Effector memory CD8-positive, alpha-beta T cell (primary cell): ENCODE results near the gene WNT3.
A peak's percentile ranks its signal among the peaks of the same experiment; 100 is the strongest.
"Not testable (repeated sequence)": the region's sequence is repeated elsewhere in the genome, so short reads cannot be mapped to it uniquely, and the experiment has no call there.

ENCODE experiments used
- ATAC-seq: fragments of 150-1000 bp; cut with Tn5 transposase; replicated peaks from 2 replicates; pipeline ENCODE4 v1.10.0; 2021; ENCODE audit warnings: mild to moderate bottlenecking, moderate library complexity
- DNase-seq, 3 experiments: peaks; one replicate each; pipeline ENCODE4 v3.0.0; 2021
- H3K27ac Mint-ChIP-seq, 2 donors: one replicate each; pipeline ENCODE4 v1.8.0; 2022; ENCODE audit warnings: mild to moderate bottlenecking in 2 of 2, mixed read lengths in 2 of 2, moderate library complexity in 2 of 2
- H3K27me3 Mint-ChIP-seq, 2 donors: one replicate each; pipeline ENCODE4 v1.8.0; 2022; ENCODE audit warnings: mixed read lengths in 2 of 2
- H3K36me3 Mint-ChIP-seq: one replicate; pipeline ENCODE4 v1.8.0; 2022; ENCODE audit warnings: mild to moderate bottlenecking, moderate library complexity, mixed read lengths; ENCODE audit not compliant: insufficient read depth
- H3K4me1 Mint-ChIP-seq, 2 donors: one replicate each; pipeline ENCODE4 v1.8.0; 2022; ENCODE audit warnings: low read depth in 2 of 2, mixed read lengths in 2 of 2
- H3K4me3 Mint-ChIP-seq, 2 donors: one replicate each; pipeline ENCODE4 v1.8.0; 2022; ENCODE audit warnings: mild to moderate bottlenecking in 2 of 2, mixed read lengths in 2 of 2, moderate library complexity in 2 of 2
- H3K9me3 Mint-ChIP-seq, 2 donors: one replicate each; pipeline ENCODE4 v1.8.0; 2022; ENCODE audit warnings: mixed read lengths in 2 of 2

The WNT3 gene

GRCh38 chr17:46770818-46771560 is 47.5 kb downstream of the WNT3 start:
- H3K4me3 Mint-ChIP-seq = peak overlapping the region; percentile 64 to 75
- H3K27me3 Mint-ChIP-seq = peaks cover 20 to 41% of the 10 kb centered on the region in 2 donors
- H3K27ac Mint-ChIP-seq = no peak overlapping the region
- H3K9me3 Mint-ChIP-seq = no peaks in the 10 kb centered on the region
- no peaks in the 10 kb centered on the region for H3K36me3 Mint-ChIP-seq
- DNase-seq (no peak), ATAC-seq (peak; percentile 64)
- H3K4me1 Mint-ChIP-seq = peaks cover 5 to 17% of the 10 kb centered on the region in 2 donors

DNA sequence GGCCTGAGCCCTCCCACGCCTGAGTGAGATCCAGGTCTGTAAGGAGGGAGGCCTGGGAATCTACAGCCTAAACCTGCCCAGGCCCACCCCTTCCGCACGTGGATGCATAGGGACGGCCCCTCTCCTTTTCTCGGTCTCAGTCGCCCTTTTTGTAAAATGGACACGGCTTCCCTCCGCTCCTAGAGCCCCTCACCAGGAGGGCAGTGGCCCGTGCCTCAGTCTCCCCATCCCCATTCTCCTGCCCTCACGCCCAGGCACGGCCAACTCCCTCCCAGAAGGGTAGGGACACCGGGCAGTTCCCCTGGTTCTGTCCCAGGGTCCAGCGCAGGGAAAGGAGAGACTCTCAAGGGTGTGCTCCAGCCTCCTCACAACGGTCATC is 48.1 kb downstream of the WNT3 start:
- Mint-ChIP-seq H3K4me3 (peak overlapping the region; percentile 64 to 75), H3K36me3 (no peaks in the 10 kb centered on the region), H3K27me3 (peaks cover 20 to 40% of the 10 kb centered on the region in 2 donors), H3K4me1 (peaks cover 5 to 17% of the 10 kb centered on the region in 2 donors), H3K9me3 (no peaks in the 10 kb centered on the region), H3K27ac (no peak overlapping the region)
- DNase-seq = no peak
- ATAC-seq = no peak

GRCh38 chr17:46769531-46770438 is 48.7 kb downstream of the WNT3 start:
- peaks cover 19 to 37% of the 10 kb centered on the region in 2 donors for H3K27me3 Mint-ChIP-seq
- peak overlapping the region; percentile 64 to 75 for H3K4me3 Mint-ChIP-seq
- no peaks in the 10 kb centered on the region for H3K36me3 Mint-ChIP-seq
- H3K9me3 Mint-ChIP-seq = no peaks in the 10 kb centered on the region
- DNase-seq = no peak
- peaks cover 5 to 17% of the 10 kb centered on the region in 2 donors for H3K4me1 Mint-ChIP-seq
- H3K27ac Mint-ChIP-seq = no peak overlapping the region
- no peak for ATAC-seq

DNA sequence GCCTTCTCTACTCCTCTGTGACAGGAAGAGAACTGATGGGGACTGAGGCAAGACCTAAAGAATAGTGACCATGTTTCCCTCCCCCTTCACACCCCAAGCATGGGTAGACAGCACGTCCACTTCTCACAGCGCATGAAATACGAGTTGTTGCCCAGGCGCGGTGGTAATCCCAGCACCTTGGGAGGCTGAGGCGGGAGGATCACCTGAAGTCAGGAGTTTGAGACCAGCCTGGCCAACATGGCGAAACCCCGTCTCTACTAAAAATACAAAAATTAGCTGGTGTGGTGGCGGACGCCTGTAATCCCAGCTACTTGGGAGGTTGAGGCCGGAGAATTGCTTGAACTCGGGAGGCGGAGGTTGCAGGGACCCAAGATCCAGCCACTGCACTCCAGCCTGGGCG is 49.6 kb downstream of the WNT3 start:
- Mint-ChIP-seq H3K4me1 (peaks cover 5 to 17% of the 10 kb centered on the region in 2 donors), H3K27me3 (peaks cover 13 to 29% of the 10 kb centered on the region in 2 donors), H3K4me3 (peak overlapping the region in 1 of 2 donors; percentile 75)
- H3K36me3 Mint-ChIP-seq, H3K27ac Mint-ChIP-seq, ATAC-seq, H3K9me3 Mint-ChIP-seq, DNase-seq: not testable (repeated sequence)

DNA sequence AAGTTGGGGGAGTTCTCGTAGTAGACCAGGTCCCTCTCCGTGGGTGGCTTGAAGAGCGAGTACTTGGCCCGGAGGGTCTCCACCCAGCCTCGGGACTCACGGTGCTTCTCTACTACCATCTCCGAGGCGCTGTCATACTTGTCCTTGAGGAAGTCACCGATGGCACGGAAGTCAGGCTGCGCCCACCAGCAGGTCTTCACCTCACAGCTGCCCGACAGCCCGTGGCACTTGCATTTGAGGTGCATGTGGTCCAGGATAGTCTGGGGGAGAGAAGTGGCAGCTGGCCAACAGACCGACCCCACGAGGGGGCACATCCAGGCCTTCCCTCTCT is 50.0 kb downstream of the WNT3 start:
- Mint-ChIP-seq H3K4me1 (peaks cover 5 to 17% of the 10 kb centered on the region in 2 donors), H3K27ac (no peak overlapping the region), H3K9me3 (no peaks in the 10 kb centered on the region), H3K36me3 (no peaks in the 10 kb centered on the region), H3K4me3 (no peak overlapping the region), H3K27me3 (peaks cover 9 to 25% of the 10 kb centered on the region in 2 donors)
- ATAC-seq (no peak), DNase-seq (no peak)

GRCh38 chr17:46766493-46767491 is 51.7 kb downstream of the WNT3 start:
- H3K36me3 Mint-ChIP-seq = peaks cover under 1% of the 10 kb centered on the region
- peaks cover 0 to 7% of the 10 kb centered on the region in 2 donors for H3K4me1 Mint-ChIP-seq
- peaks cover 0 to 11% of the 10 kb centered on the region in 2 donors for H3K27me3 Mint-ChIP-seq
- H3K4me3 Mint-ChIP-seq = no peak overlapping the region
- H3K9me3 Mint-ChIP-seq = no peaks in the 10 kb centered on the region
- no peak for ATAC-seq
- H3K27ac Mint-ChIP-seq = no peak overlapping the region
- no peak for DNase-seq

DNA sequence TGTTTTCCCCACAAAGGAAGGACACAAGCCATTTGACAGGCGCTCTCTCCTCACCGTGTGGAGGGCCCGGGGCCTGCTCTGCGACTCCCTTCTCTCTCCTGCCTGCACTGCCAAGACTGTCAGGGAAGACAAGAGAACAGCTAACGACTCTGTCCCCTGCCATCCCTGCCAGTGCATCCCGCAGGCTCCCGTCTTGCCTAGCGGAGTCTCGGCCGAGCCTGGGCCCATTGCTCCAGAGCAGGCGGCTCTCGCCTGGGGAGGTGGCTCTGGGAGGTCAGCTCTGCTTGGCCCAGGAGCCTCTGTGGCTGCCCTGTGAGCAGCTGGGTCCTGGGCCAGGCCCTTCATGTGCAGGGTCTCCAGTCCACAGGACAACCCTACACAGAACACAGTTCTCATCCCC is 53.0 kb downstream of the WNT3 start:
- Mint-ChIP-seq H3K27me3 (peaks cover 0 to 6% of the 10 kb centered on the region in 2 donors), H3K9me3 (no peaks in the 10 kb centered on the region), H3K4me3 (no peak overlapping the region), H3K4me1 (peaks cover 0 to 3% of the 10 kb centered on the region in 2 donors), H3K36me3 (peaks cover 3% of the 10 kb centered on the region), H3K27ac (peak overlapping the region; percentile 31 to 79)
- no peak for DNase-seq
- no peak for ATAC-seq

- Mint-ChIP-seq H3K27ac (no peak overlapping the region), H3K4me1 (no peaks in the 10 kb centered on the region), H3K9me3 (no peaks in the 10 kb centered on the region), H3K27me3 (no peaks in the 10 kb centered on the region), H3K36me3 (peaks cover 3% of the 10 kb centered on the region), H3K4me3 (no peak overlapping the region)
- DNase-seq (no peak), ATAC-seq (no peak)
Observed at GRCh38 chr17:46764709-46765401, 53.6 kb downstream of the WNT3 start.

- Mint-ChIP-seq H3K27me3 (no peaks in the 10 kb centered on the region), H3K36me3 (peaks cover 3% of the 10 kb centered on the region), H3K4me1 (no peaks in the 10 kb centered on the region), H3K27ac (no peak overlapping the region), H3K9me3 (no peaks in the 10 kb centered on the region), H3K4me3 (no peak overlapping the region)
- ATAC-seq (no peak), DNase-seq (no peak)
Observed at GRCh38 chr17:46764000-46764708, 54.3 kb downstream of the WNT3 start.

- no peaks in the 10 kb centered on the region for H3K27me3 Mint-ChIP-seq
- H3K36me3 Mint-ChIP-seq = peaks cover 3% of the 10 kb centered on the region
- no peaks in the 10 kb centered on the region for H3K9me3 Mint-ChIP-seq
- ATAC-seq = no peak
- no peak overlapping the region for H3K4me3 Mint-ChIP-seq
- H3K4me1 Mint-ChIP-seq = no peaks in the 10 kb centered on the region
- H3K27ac Mint-ChIP-seq = peak overlapping the region in 1 of 2 donors; percentile 41
- no peak for DNase-seq
Observed at GRCh38 chr17:46763416-46763815, 55.1 kb downstream of the WNT3 start.

DNA sequence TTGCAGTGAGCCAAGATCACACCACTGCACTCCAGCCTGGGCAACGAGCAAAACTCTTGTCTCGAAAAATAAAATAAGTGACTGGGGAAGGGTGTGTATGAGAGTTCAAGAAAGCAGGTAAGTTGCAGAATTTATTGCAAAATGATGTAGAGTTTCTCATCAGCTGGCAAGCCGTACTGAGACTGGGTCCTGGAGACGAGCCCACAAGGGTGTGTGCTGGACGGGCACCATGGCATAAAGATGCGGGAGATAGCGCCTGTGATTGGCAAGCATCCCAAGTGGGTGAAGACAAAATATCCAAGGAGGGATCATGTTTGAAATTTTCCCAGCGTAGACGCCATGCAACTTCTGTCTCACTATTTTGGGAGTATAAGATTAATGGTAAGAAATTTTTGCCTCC is 59.4 kb downstream of the WNT3 start:
- ATAC-seq (no peak), DNase-seq (no peak)
- H3K4me3 Mint-ChIP-seq = no peak overlapping the region
- no peaks in the 10 kb centered on the region for H3K9me3 Mint-ChIP-seq
- H3K36me3 Mint-ChIP-seq = peaks cover 34% of the 10 kb centered on the region
- no peak overlapping the region for H3K27ac Mint-ChIP-seq
- H3K27me3 Mint-ChIP-seq = no peaks in the 10 kb centered on the region
- H3K4me1 Mint-ChIP-seq = no peaks in the 10 kb centered on the region

DNA sequence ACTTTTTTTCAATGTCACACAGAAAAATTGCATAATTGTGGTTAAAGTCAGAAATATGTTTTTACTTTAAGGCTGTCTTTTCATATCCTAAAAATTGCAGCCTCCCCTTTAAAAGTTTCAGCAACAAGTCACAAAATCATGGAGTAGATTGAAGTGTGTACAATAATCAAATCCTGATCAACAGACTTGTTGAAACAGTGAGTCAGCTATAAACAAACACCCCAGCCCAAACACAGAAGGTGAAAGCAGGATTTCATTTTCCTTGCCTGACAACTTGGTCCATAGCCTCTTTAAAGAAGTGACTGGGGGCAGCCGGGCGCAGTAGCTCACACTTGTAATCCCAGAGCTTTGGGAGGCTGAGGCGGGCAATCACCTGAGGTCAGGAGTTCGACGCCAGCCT is 59.9 kb downstream of the WNT3 start:
- Mint-ChIP-seq H3K27me3 (no peaks in the 10 kb centered on the region), H3K36me3 (peaks cover 39% of the 10 kb centered on the region), H3K9me3 (no peaks in the 10 kb centered on the region), H3K4me1 (no peaks in the 10 kb centered on the region), H3K27ac (no peak overlapping the region), H3K4me3 (no peak overlapping the region)
- ATAC-seq (no peak), DNase-seq (no peak)
